OCI-LY3 (cell line): ENCODE measurements around the gene SSC5D.

ENCODE experiments used
- H2AFZ ChIP-seq: fragments of 200-600, 300-600 bp; shearing (Covaris generic); 2 replicates; pipeline ENCODE4 v1.6.0; 2014; ENCODE audit warnings: antibody characterized with exemption, low read depth, low read length
- H3K27ac ChIP-seq: fragments of 200-600, 300-600 bp; sonication (generic); 2 replicates; pipeline ENCODE4 v1.5.1; 2014; ENCODE audit warnings: mild to moderate bottlenecking, low read length, moderate library complexity, mixed read lengths
- H3K27me3 ChIP-seq: fragments of 200-600, 300-600 bp; sonication (generic); 2 replicates; pipeline ENCODE4 v1.6.1; 2014; ENCODE audit warnings: low read depth, low read length, mixed read lengths
- H3K36me3 ChIP-seq: fragments of 200-600, 300-600 bp; sonication (generic); replicated peaks from 2 replicates; pipeline ENCODE3; 2014; ENCODE audit warnings: low read depth, low read length, mixed read lengths
- H3K4me1 ChIP-seq: fragments of 300-600, 200-600 bp; sonication (generic); 2 replicates; pipeline ENCODE4 v1.6.1; 2014; ENCODE audit warnings: low read length, mixed read lengths
- H3K4me2 ChIP-seq: fragments of 200-600, 300-600 bp; sonication (generic); 2 replicates; pipeline ENCODE4 v1.6.1; 2014; ENCODE audit warnings: low read length, mixed read lengths
- H3K4me3 ChIP-seq: fragments of 300-600, 200-600 bp; sonication (generic); 2 replicates; pipeline ENCODE4 v1.5.1; 2014; ENCODE audit warnings: antibody characterized with exemption, mild to moderate bottlenecking, low read length, moderate library complexity
- H3K79me2 ChIP-seq: fragments of 300-600, 200-600 bp; shearing (Covaris generic); 2 replicates; pipeline ENCODE4 v1.6.1; 2014; ENCODE audit warnings: mild to moderate bottlenecking, low read length, mixed read lengths
- H3K9ac ChIP-seq: fragments of 300-600, 200-600 bp; shearing (Covaris generic); 2 replicates; pipeline ENCODE4 v1.6.0; 2014; ENCODE audit warnings: mild to moderate bottlenecking, low read length, moderate library complexity
- H3K9me3 ChIP-seq: fragments of 200-600, 300-600 bp; shearing (Covaris generic); 2 replicates; pipeline ENCODE4 v1.6.1; 2014; ENCODE audit warnings: low read length, mixed read lengths; ENCODE audit not compliant: insufficient read depth
- H4K20me1 ChIP-seq: fragments of 200-600, 300-600 bp; sonication (generic); 2 replicates; pipeline ENCODE4 v1.6.1; 2016; ENCODE audit warnings: low read length, mixed read lengths; ENCODE audit not compliant: insufficient read depth
- CTCF ChIP-seq: fragments of 200-600, 300-600 bp; sonication (generic); IDR thresholded peaks from 2 replicates; pipeline ENCODE4 v1.5.1; 2014; ENCODE audit warnings: antibody characterized with exemption, low read length, low read depth
- EZH2phosphoT487 ChIP-seq: fragments of 200-600 bp; shearing (Covaris generic); IDR thresholded peaks from 2 replicates; pipeline ENCODE4 v1.6.1; 2018; ENCODE audit warnings: antibody characterized with exemption, mixed run types, low read depth

The SSC5D gene

GRCh38 chr19:55492362-55492944 is 4.2 kb downstream of the SSC5D start:
- no peak overlapping the region for H3K9ac ChIP-seq
- TF ChIP-seq CTCF, result no peak
- TF ChIP-seq EZH2phosphoT487, result no peak
- no peaks in the 10 kb centered on the region for H3K79me2 ChIP-seq
- no peaks in the 10 kb centered on the region for H3K36me3 ChIP-seq
- no peak overlapping the region for H2AFZ ChIP-seq
- peaks cover 3% of the 10 kb centered on the region; the same call in 1 of the 2 replicates for H3K4me1 ChIP-seq
- no peak overlapping the region for H3K27ac ChIP-seq
- H4K20me1 ChIP-seq, result no peaks in the 10 kb centered on the region
- no peak overlapping the region for H3K4me2 ChIP-seq
- H3K4me3 ChIP-seq, result no peak overlapping the region
- no peaks in the 10 kb centered on the region for H3K27me3 ChIP-seq
- H3K9me3 ChIP-seq, result no peaks in the 10 kb centered on the region

GRCh38 chr19:55493052-55493644 is 4.9 kb downstream of the SSC5D start:
- no peak overlapping the region for H3K9ac ChIP-seq
- H4K20me1 ChIP-seq, result no peaks in the 10 kb centered on the region
- no peak overlapping the region for H3K4me2 ChIP-seq
- no peak overlapping the region for H3K27ac ChIP-seq
- no peaks in the 10 kb centered on the region for H3K27me3 ChIP-seq
- no peak overlapping the region for H2AFZ ChIP-seq
- no peaks in the 10 kb centered on the region for H3K9me3 ChIP-seq
- H3K4me3 ChIP-seq, result no peak overlapping the region
- H3K4me1 ChIP-seq, result peaks cover 3% of the 10 kb centered on the region; the same call in 1 of the 2 replicates
- H3K79me2 ChIP-seq, result no peaks in the 10 kb centered on the region
- no peaks in the 10 kb centered on the region for H3K36me3 ChIP-seq
- no peak for TF ChIP-seq CTCF
- no peak for TF ChIP-seq EZH2phosphoT487

- Histone ChIP-seq H3K4me3 (no peak overlapping the region), H3K4me2 (no peak overlapping the region), H3K27me3 (no peaks in the 10 kb centered on the region), H3K79me2 (no peaks in the 10 kb centered on the region), H3K4me1 (no peaks in the 10 kb centered on the region), H3K27ac (no peak overlapping the region), H2AFZ (no peak overlapping the region), H3K36me3 (no peaks in the 10 kb centered on the region), H4K20me1 (no peaks in the 10 kb centered on the region), H3K9ac (no peak overlapping the region), H3K9me3 (no peaks in the 10 kb centered on the region)
- TF ChIP-seq EZH2phosphoT487 (no peak), CTCF (no peak)
Measured at GRCh38 chr19:55493645-55494171, 5.5 kb downstream of the SSC5D start.

GRCh38 chr19:55494172-55494761 is 6.0 kb downstream of the SSC5D start:
- H3K4me2 ChIP-seq, result no peak overlapping the region
- no peaks in the 10 kb centered on the region for H3K4me1 ChIP-seq

More at GRCh38 chr19:55494172-55494761, 6.0 kb downstream of the SSC5D start:
- H4K20me1 ChIP-seq, result no peaks in the 10 kb centered on the region
- no peak overlapping the region for H3K9ac ChIP-seq
- no peak overlapping the region; the same call in 1 of the 2 replicates for H2AFZ ChIP-seq
- H3K79me2 ChIP-seq, result no peaks in the 10 kb centered on the region
- no peaks in the 10 kb centered on the region for H3K27me3 ChIP-seq
- no peaks in the 10 kb centered on the region for H3K36me3 ChIP-seq
- no peak overlapping the region for H3K27ac ChIP-seq
- H3K9me3 ChIP-seq, result no peaks in the 10 kb centered on the region
- no peak overlapping the region for H3K4me3 ChIP-seq
- TF ChIP-seq CTCF, result no peak
- no peak for TF ChIP-seq EZH2phosphoT487
